HG03571 (cell line): ENCODE results near the gene CFLAR.
A peak's percentile ranks its signal among the peaks of the same experiment; 100 is the strongest.
"Not testable (repeated sequence)": the region's sequence is repeated elsewhere in the genome, so short reads cannot be mapped to it uniquely, and the experiment has no call there.

ENCODE experiments used
- ATAC-seq: cut with Tn5 transposase; IDR thresholded peaks from one replicate; pipeline ENCODE4 v1.9.1; 2021; ENCODE audit not compliant: unreplicated experiment

Gene CFLAR

GRCh38 chr2:201144101-201145051 lies 28.4 kb downstream of the CFLAR start:
- ATAC-seq = no peak

- no peak for ATAC-seq
These were observed 32.5 kb downstream of the CFLAR start for GRCh38 chr2:201148434-201148990.

GRCh38 chr2:201149064-201149820 lies 33.3 kb downstream of the CFLAR start:
- ATAC-seq = no peak

DNA sequence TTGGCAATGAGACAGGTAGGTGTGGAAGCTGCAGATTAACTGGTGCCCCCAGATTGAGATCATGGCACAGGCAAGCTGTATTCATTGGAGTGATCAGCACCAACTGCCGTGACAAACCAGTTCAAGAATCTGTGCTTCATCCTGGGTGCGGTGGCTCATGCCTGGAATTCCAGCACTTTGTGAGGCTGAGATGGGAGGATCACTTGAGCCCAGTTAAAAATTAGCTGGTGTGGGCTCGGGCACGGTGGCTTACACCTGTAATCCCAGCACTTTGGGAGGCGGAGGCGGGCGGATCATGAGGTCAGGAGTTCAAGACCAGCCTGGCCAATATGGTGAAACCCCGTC lies 33.8 kb downstream of the CFLAR start:
- not testable (repeated sequence) for ATAC-seq

DNA sequence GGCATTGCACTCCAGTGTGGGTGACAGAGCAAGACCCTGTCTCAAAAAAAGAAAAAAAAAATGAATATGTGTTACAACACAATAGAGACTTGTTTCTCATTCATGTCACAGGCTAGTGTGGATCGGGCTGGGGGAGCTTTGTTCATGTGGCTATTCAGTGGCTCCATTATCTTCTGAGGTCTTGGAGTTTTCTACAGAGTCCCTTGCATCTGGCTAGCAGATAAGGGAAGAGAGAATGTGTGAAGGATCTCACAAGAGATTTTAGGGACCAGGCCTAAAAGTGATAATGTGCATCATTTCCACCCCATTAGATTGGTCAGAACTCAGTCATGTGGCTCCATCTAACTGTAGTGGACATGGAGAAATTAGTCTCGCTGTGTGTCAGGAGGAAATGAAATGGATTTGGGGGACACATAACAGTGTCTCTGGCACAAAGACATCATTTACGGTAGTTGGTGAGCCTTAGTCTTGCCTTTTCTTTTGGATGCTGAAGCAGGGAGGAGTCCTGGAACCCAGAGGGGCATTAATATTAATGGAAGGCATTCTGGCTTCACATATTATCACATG lies 34.6 kb downstream of the CFLAR start:
- ATAC-seq = no peak

DNA sequence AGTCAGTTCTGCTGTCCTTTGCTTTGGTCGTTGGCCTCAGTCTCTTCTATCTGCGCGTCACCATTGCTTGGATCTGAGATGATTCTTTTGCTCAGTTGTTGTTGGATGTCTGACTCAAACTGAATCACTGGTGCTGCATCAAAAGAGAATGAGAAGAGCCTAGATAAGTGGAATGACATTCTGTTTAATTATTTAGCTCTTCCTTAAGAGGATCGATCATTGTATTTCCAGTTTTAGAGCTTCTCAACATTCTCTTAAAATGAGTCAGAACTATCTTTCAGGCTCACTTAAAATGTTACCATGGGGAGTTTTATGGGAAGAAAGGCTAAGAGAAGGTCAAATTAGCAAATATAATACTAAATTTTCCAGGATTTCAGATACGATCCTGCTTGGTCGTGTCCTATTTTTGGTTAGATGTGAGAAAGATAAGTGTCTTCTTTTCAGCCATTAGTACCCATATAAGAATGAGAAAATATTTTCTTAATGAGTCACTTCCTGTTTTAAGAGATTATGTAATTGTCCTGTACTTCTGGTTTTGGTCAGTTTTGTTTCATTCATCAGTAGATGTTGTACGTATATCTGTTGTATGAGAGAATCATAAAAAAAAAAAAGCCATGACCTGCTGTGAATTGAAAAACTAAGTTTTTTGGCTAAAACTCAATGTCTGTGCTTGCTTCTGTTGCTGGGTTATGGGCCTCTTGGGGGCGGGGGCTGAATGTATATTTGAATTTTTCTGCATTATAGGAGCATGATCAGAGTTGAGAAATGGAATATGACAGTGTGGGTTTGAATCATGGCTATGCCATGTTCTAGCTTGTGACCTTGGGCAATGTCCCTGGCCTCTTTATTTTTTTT lies 35.4 kb downstream of the CFLAR start:
- peak; percentile 89 for ATAC-seq

DNA sequence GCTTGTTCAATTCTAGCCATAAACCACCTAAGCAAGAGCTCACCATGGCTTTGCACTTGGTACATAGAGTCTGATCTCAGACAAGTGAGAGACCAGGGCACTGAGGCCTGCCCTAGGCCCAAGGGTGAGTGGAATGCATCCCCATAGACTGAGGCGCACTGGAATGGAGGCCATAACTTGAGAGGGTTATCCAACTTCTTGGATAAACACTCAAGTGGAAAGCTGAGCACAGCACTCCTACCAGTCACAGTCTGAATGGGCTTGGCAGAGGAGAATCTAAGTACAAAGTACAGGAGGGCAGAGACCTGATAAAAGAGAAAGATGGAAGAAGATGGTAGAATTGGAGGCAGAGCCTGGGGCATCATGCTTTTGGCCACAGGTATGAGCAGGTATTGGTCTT lies 36.6 kb downstream of the CFLAR start:
- ATAC-seq = no peak

GRCh38 chr2:201152999-201153815 lies 37.2 kb downstream of the CFLAR start:
- no peak for ATAC-seq

GRCh38 chr2:201154615-201155399 lies 38.8 kb downstream of the CFLAR start:
- ATAC-seq = no peak

GRCh38 chr2:201156036-201156435 lies 40.1 kb downstream of the CFLAR start:
- ATAC-seq = no peak

GRCh38 chr2:201156640-201157039 lies 40.7 kb downstream of the CFLAR start:
- ATAC-seq = no peak

DNA sequence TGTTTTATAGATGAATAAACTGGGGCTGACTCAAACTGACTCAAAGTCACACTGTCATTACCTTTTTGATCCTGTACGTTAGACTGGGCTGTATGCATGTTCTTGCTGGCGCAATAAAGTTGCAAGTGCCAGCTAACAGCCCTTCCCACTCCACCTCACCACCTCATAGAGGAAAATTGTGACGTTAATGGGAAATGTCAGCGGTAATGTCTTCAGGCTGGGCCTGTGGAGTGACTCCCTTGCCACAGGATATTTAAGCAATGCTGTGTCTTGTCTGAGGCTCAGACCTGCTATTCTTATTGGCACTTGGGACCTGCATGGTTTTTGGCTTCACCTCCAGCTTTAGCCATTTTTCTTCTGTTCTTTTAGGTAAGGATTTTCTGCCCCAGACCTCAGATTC lies 41.7 kb downstream of the CFLAR start:
- ATAC-seq = peak; percentile 14

DNA sequence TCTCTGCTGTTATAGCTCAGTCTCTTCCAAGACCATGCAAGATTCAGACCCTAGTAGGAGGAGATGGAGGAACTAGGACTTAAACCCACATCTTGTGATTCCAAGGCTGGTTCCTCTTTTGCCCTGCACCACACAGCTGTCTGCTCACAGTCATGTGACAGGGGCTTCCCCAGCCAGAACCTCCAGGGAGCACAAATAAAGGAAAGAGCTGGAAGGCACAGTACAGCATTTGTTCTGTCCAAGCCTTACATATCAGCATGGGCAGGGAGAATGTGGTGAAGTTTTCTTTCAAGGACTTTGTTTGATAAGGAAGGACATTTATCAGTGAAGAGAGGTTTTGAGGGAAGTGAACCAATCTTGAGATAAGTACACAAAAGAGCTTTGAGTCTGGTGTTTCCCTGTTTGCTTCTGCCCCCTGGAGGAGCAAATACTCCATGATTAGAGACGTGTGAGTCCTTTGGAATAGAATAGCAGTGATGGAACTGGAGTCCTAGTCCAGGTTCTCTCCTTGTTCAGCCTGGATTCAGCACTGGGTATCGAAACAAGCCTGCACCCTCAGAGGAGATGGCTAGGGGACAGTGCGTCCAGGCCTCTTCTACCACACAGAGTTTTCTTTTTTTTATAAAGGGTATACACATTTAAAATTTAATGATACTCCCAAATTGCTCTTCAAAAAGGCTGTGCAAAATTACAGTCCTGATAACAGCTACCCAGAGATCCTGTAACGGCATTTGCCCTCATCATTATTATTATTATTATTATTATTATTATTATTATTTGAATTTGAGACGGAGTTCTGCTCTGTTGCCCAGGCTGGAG lies 42.4 kb downstream of the CFLAR start:
- peak; percentile 94 for ATAC-seq

DNA sequence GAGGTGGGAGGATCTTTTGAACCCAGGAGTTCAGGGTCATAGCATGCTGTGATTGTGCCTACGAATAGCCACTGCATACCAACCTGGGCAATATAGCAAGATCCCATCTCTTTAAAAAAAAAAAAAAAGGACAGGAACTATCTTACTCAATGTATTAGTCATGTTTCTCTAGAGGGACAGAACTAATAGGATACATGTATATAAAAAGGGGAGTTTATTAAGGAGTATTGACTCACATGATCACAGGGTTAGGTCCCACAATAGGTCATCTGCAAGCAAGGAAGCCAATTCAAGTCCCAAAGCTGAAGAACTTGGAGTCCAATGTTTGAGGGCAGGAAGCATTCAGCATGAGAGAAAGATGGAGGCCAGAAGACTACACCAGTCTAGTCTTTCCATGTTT lies 48.2 kb downstream of the CFLAR start:
- ATAC-seq = no peak

- no peak for ATAC-seq
These were observed 51.6 kb downstream of the CFLAR start for GRCh38 chr2:201167546-201167945.

DNA sequence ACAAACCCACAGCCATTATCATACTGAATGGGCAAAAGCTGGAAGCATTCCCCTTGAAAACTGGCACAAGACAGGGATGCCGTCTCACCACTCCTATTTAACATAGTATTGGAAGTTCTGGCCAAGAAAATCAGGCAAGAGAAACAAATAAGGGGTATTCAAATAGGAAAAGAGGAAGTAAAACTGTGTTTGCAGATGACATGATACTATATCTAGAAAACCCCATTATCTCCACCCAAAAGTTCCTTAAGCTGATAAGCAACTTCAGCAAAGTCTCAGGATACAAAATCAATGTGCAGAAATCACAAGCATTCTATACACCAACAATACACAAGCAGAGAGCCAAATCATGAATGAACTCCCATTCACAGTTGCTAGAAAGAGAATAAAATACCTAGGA lies 52.5 kb downstream of the CFLAR start:
- not testable (repeated sequence) for ATAC-seq

- ATAC-seq = no peak
These were observed 55.4 kb downstream of the CFLAR start for GRCh38 chr2:201171259-201171814.

GRCh38 chr2:201172279-201172678 lies 56.3 kb downstream of the CFLAR start:
- ATAC-seq = no peak
